ENCODE results near the gene PAX6.
A peak's percentile ranks its signal among the peaks of the same experiment; 100 is the strongest.

PAX6 gene

GRCh38 chr11:31801298-31801702 lies 9.8 kb downstream of the PAX6 start:
- Histone ChIP-seq H3K4me3 (ENCODE audit: low read depth, low read length) (no peak overlapping the region), H3K27me3 (ENCODE audit: insufficient read depth, low read depth, severe bottlenecking) (peaks cover 92% of the 10 kb centered on the region), H3K36me3 (no peaks in the 10 kb centered on the region), H3K9me3 (ENCODE audit: severe bottlenecking) (no peaks in the 10 kb centered on the region), H3K27ac (no peak overlapping the region)
- no peak for DNase-seq
- TF ChIP-seq, protein P1, sequence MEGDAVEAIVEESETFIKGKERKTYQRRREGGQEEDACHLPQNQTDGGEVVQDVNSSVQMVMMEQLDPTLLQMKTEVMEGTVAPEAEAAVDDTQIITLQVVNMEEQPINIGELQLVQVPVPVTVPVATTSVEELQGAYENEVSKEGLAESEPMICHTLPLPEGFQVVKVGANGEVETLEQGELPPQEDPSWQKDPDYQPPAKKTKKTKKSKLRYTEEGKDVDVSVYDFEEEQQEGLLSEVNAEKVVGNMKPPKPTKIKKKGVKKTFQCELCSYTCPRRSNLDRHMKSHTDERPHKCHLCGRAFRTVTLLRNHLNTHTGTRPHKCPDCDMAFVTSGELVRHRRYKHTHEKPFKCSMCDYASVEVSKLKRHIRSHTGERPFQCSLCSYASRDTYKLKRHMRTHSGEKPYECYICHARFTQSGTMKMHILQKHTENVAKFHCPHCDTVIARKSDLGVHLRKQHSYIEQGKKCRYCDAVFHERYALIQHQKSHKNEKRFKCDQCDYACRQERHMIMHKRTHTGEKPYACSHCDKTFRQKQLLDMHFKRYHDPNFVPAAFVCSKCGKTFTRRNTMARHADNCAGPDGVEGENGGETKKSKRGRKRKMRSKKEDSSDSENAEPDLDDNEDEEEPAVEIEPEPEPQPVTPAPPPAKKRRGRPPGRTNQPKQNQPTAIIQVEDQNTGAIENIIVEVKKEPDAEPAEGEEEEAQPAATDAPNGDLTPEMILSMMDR (IDR thresholded peaks at IDR 0.05; ENCODE audit: low read depth, low read length): no peak

- TF ChIP-seq, protein P1 (IDR thresholded peaks at IDR 0.05; ENCODE audit: low read depth, low read length): no peak
- DNase-seq: no peak
- Histone ChIP-seq H3K9me3 (ENCODE audit: severe bottlenecking) (no peaks in the 10 kb centered on the region), H3K36me3 (no peaks in the 10 kb centered on the region), H3K4me3 (ENCODE audit: low read depth, low read length) (no peak overlapping the region), H3K27me3 (ENCODE audit: insufficient read depth, low read depth, severe bottlenecking) (peaks cover 91% of the 10 kb centered on the region), H3K27ac (no peak overlapping the region)
These were observed 10.5 kb downstream of the PAX6 start for GRCh38 chr11:31800398-31801265.

DNA sequence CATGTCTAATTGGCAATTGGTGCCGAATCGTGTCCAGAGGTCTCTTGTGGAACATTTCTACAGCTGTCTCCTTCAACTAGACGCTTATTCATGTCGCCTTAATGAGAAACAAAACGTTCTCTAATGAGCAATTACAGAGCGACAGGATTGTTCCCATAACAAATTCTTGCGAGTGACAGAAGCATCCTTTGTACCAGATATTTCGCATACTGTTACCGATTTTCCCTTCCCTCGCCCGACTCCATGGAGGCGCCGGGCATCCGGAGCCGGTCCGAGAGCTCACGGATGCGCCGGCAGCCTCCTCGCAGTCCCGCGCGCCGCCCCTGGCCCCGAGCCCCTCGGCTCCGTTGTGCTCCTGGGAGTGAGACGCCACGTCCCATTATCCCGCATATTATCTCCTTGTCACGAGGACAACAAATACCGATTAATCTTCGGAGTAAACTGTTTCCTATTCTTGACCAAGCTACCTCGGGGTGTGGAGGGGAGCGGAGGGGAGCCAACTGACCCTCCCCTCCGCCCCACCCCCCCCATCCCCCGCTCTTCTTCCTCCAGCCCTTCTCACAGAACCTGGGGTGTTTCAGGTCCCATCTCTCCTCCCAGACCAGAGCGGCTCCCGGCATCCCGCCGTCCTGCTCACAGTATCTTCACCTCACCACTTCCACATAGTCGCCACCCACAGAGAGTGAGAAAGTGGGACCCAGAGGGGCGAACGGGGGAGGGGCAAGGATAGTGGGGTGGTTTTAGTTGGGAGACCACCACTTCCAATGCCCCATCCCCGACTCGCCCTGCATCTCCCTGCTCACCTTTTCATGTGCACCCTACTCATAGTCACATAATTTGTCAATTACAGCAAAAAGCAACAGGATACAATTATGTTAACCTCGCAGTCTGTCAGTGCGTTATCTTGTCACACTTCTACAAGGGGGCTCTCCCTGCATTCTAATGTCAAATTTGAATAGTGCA lies 11.4 kb downstream of the PAX6 start:
- no peak overlapping the region for H3K4me3 ChIP-seq (ENCODE audit: low read depth, low read length)
- H3K9me3 ChIP-seq (ENCODE audit: severe bottlenecking): no peaks in the 10 kb centered on the region
- no peaks in the 10 kb centered on the region for H3K36me3 ChIP-seq
- peaks cover 89% of the 10 kb centered on the region for H3K27me3 ChIP-seq (ENCODE audit: insufficient read depth, low read depth, severe bottlenecking)
- no peak overlapping the region for H3K27ac ChIP-seq
- no peak for DNase-seq
- TF ChIP-seq, protein P1 (IDR thresholded peaks at IDR 0.05; ENCODE audit: low read depth, low read length): no peak

GRCh38 chr11:31798554-31799434 lies 12.3 kb downstream of the PAX6 start:
- DNase-seq: no peak

More at GRCh38 chr11:31798554-31799434, 12.3 kb downstream of the PAX6 start:
- Histone ChIP-seq H3K27me3 (ENCODE audit: insufficient read depth, low read depth, severe bottlenecking) (peaks cover 82% of the 10 kb centered on the region), H3K36me3 (no peaks in the 10 kb centered on the region), H3K27ac (no peak overlapping the region), H3K4me3 (ENCODE audit: low read depth, low read length) (no peak overlapping the region), H3K9me3 (ENCODE audit: severe bottlenecking) (no peaks in the 10 kb centered on the region)
- TF ChIP-seq, protein P1 (IDR thresholded peaks at IDR 0.05; ENCODE audit: low read depth, low read length): peak; percentile 46
